Right cardiac atrium (tissue), 5 donors: ENCODE results near the gene NCAN. TPM values are rescaled to one million over a fixed set of nuclear protein-coding genes. Genes with fewer than 3 reads are reported as not detected.
"Not testable (repeated sequence)": the region's sequence is repeated elsewhere in the genome, so short reads cannot be mapped to it uniquely, and the experiment has no call there.

Experiments
- ATAC-seq, 2 donors: fragments of 200-7000 bp; cut with Tn5 transposase; one replicate each; pipeline versions ENCODE4 v1.8.0 to v1.9.1; 2020; ENCODE audit warnings: moderate library complexity in 2 of 2, mild to moderate bottlenecking in 1 of 2
- DNase-seq, 3 donors: peaks; one replicate each; pipeline ENCODE4 v3.0.0-alpha.2; 2020
- H3K27ac ChIP-seq: one replicate; pipeline ENCODE4 v1.5.1; 2013; ENCODE audit warnings: mild to moderate bottlenecking, low read length, control low read depth, moderate library complexity
- H3K27me3 ChIP-seq: one replicate; pipeline ENCODE4 v1.6.1; 2013; ENCODE audit not compliant: control insufficient read depth, insufficient read depth
- H3K4me1 ChIP-seq: one replicate; pipeline ENCODE4 v1.6.1; 2013; ENCODE audit warnings: low read length; ENCODE audit not compliant: control insufficient read depth, insufficient read depth
- H3K4me3 ChIP-seq: one replicate; pipeline ENCODE4 v1.5.1; 2013; ENCODE audit warnings: low read length, control low read depth
- H3K9me3 ChIP-seq: one replicate; pipeline ENCODE4 v1.6.1; 2013; ENCODE audit warnings: low read length; ENCODE audit not compliant: control insufficient read depth
- WGBS: extraction: QIAGEN DNeasy Blood & Tissue Kit; methylation state at CpG from one replicate; pipeline ENCODE4 v1.1.7; 2013; 5-methylcytosine and 5-hydroxymethylcytosine counted together
- intact Hi-C, 4 donors: fragments of 100-400 bp; cut with DNase I; formaldehyde crosslinking; loops; one replicate each; pipeline versions ENCODE4 v1.11.0 to v1.14.0; 2022 to 2023
- polyA plus RNA-seq: library from polyadenylated mRNA; stranded (reverse); fragments of 200-250 nt; gene quantifications from one replicate; pipeline ENCODE4 v1.2.3, GENCODE V29; 2013
- total RNA-seq, 4 donors: library from RNA; stranded (reverse); fragmentation: NEBNext Ultra II Directional; extraction: Animal tissue kit (Norgen Biotek cat#: 25700); gene quantifications; one replicate each; pipeline ENCODE4 v1.2.1, GENCODE V29; 2021
- donor health status: healthy with polysubstance abuse.
- donor health status: DM: no; HTN: yes; CAD: no.
- donor health status: DM: no; HTN: no; CAD: no.
- donor health status: DM: no; HTN: yes; CAD: no; lungs with severe emphysema.
- donor health status: DM: yes; HTN: yes; CAD: no.

The NCAN gene
- total and polyA plus RNA-seq, 5 donors, result not detected

DNA sequence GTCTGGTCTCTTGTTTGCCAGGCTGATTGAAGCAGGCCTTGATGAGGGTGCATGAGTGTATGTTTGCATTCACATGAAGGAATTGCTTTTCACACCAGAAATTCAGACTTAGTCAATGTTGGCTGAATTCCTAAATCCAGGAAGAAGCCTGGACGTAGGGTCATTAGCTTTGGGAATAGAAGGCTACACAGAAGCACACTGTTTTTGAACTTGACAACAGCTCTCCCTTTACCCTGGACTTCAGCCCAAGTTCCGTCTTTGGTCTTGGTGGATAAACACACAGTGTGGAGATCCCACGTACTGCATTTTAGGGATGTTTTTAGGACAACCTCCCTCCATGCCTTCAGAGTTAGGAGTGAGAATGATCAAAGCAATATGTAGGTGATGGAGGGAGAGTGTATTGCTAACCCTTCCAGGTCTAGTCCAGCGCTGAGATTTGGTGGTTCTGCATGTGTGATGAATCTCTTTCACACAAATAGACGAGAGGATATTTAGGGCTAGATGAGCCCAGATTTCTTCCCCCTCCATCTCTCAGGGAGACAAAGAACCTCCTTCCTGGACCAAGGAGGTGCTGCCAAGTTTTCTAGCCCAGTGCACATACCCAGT is 38.5 kb downstream of the NCAN start:
- no peak overlapping the region for H3K4me3 ChIP-seq
- DNase-seq, result no peak
- intact Hi-C loops, result no loop called here
- no peak for ATAC-seq
- no peaks in the 10 kb centered on the region for H3K4me1 ChIP-seq
- WGBS, result 39% methylated on average over 5 of the region's 5 CpGs
- no peaks in the 10 kb centered on the region for H3K9me3 ChIP-seq
- no peak overlapping the region for H3K27ac ChIP-seq
- H3K27me3 ChIP-seq, result no peaks in the 10 kb centered on the region

DNA sequence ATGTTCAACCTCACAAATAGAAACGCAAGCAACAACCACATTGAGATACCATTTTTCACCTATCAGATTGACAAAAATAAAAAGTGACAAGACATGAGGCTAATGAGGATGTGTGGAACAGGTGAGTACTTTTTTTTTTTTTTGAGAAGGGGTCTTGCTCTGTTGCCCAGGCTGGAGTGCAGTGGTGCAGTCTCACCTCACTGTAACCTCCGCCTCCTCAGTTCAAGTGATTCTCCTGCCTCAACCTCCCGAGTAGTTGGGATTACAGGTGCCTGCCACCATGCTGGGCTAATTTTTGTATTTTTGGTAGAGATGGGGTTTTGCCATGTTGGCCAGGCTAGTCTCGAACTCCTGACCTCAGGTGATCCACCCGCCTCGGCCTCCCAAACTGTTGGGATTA is 41.7 kb downstream of the NCAN start:
- 89% methylated on average over 6 of the region's 6 CpGs for WGBS
- DNase-seq, H3K4me1 ChIP-seq, intact Hi-C loops, ATAC-seq, H3K27ac ChIP-seq, H3K9me3 ChIP-seq, H3K27me3 ChIP-seq, H3K4me3 ChIP-seq: not testable (repeated sequence)

DNA sequence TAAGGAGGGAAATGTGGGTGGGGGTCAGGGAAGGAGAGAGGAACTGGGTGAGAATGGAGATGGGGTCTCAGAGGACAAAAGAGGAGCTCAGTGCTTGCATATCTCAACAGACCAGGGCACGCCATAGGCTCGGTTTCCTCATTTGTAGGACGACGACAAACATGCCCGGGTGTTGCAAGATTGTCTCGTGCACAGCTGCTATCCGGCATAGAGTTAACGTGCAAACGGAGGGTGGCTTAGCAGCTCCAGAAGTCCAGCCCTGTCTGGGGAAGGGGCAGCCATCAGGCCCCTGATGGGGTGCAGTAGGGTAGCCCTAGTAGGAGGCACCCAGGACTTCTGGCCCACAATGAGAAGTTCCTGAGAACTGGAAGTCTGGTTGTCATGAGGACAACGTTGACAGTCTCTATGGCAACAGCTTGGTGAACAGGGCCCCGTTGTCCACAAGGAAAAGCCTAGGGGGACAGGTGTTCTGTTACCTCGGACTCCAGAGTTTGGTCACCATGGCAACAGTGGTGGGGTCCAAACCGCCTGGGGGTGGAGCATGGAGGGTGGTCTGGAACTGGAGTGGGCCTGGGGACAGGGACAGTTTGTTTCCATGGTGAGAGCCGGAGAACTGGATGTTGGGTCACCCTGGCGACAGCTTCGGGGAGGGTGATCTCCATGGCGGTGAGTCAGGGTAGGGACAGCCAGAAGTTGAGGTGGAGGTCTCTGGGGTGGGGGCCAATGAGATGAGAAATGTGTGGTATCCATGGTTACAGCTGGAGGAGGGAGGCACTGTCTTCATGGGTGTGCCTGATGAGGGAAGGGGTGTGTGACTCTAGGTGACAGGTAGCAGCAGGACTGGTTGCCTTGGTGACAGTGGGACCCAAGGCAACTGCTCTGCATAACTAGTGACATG is 44.6 kb downstream of the NCAN start:
- Histone ChIP-seq H3K4me1 (no peaks in the 10 kb centered on the region), H3K9me3 (no peaks in the 10 kb centered on the region), H3K27ac (no peak overlapping the region), H3K4me3 (no peak overlapping the region), H3K27me3 (no peaks in the 10 kb centered on the region)
- no peak for DNase-seq
- ATAC-seq, result no peak
- intact Hi-C loops, result no loop called here
- 53% methylated on average over 17 of the region's 17 CpGs for WGBS

DNA sequence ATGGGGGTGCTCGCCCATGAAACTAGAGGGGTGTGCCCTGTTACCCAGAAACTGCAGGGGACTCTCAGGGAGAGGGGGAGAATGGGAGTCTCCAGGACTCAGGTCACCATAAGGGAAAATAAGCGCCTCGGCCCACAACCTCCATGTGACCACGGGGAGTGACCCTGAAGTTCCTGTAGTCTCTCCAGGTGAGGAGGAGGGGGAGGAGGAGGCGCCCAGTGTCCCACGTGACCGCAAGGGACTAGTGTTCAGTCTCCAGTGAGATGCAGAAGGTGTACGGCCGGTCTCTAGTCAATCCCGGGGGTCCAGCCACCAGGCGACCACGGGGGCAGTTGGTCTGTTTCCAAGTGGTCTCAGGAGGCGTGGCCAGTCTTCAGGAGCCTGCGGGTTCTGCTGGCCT is 45.4 kb downstream of the NCAN start:
- ATAC-seq (no peak), DNase-seq (no peak)
- 70% methylated on average over 14 of the region's 14 CpGs for WGBS
- Histone ChIP-seq H3K9me3 (no peaks in the 10 kb centered on the region), H3K4me3 (no peak overlapping the region), H3K27me3 (no peaks in the 10 kb centered on the region), H3K27ac (no peak overlapping the region), H3K4me1 (no peaks in the 10 kb centered on the region)
- intact Hi-C loops, result no loop called here

DNA sequence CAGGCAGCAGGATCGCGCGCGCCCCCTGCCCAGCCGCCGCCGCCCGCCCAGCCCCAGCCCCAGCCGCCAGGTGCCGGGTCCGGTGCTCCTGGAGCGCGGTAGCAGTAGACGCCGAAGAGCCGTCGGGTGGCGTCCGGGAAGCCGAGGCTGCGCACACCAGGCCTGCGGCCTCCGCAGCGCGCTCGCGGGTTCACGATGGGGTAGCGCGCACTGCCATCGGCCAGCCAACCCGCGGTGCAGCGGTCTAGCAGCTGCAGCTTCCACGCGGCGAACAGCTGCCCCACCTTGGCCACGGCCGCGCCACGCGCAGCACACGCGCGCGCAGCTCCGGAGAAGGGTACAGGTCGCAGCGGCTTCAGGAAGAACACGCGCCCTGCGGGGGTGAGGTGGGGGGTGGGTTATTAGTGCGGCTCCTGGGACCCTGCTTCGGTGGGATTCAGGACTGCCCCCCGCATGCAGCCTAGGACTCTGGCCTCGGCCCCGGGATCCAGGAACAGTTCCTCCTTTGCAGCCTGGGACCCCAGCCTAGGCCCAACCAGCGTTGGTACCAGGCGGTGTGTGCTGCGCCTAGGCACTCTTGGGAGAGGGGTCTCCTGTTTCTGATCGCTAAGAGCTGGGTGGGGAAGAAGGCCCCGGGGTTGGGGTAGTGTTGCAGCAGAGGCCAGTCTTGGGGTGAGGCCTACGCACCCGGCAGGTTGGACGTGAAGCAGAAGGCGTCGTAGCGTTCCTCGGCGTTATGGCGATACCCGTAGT is 46.3 kb downstream of the NCAN start:
- Histone ChIP-seq H3K27ac (no peak overlapping the region), H3K27me3 (no peaks in the 10 kb centered on the region), H3K4me1 (no peaks in the 10 kb centered on the region), H3K4me3 (no peak overlapping the region), H3K9me3 (no peaks in the 10 kb centered on the region)
- intact Hi-C loops, result no loop called here
- DNase-seq (no peak), ATAC-seq (peak in 1 of 2 donors; percentile 17)
- 73% methylated on average over 72 of the region's 72 CpGs for WGBS

DNA sequence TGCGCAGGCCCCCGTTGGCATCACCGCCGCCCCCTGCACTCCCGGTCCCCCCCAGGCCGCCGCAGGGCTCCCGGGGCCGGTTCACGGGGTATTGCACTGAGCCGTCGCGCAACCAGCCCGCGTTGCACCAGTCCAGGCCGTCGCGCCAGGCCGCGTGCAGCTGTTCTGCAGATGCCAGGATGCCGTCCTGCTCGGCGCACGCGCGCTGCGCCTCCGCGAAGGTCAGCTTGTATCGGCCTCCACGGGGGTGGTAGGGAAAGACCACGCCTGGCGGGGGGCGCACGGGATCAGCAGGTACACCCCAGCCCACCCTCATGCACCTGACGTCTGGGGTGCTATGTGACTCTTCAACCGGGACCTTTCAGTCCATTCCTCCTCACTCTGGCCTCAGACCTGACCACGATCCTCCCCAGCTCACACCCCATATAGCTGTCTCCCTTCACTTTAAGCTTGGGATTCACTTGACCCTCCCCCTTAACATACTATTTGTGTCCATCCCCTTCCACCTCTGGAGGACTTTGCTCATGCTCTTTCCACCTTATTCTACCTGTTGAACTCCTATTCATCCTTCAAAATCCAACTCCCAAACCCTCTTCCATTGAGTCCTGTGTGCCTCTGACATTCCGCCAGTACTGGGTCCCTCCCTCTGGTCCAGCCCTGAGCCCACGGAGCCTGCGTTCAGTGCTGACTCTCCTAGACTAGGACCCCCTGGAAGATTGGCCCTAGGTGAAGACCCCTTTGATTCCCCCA is 47.0 kb downstream of the NCAN start:
- WGBS, result 91% methylated on average over 41 of the region's 41 CpGs
- Histone ChIP-seq H3K4me1 (no peaks in the 10 kb centered on the region), H3K9me3 (no peaks in the 10 kb centered on the region), H3K27ac (no peak overlapping the region), H3K4me3 (no peak overlapping the region), H3K27me3 (no peaks in the 10 kb centered on the region)
- peak in 1 of 2 donors; percentile 32 for ATAC-seq
- intact Hi-C loops, result no loop called here
- no peak for DNase-seq

DNA sequence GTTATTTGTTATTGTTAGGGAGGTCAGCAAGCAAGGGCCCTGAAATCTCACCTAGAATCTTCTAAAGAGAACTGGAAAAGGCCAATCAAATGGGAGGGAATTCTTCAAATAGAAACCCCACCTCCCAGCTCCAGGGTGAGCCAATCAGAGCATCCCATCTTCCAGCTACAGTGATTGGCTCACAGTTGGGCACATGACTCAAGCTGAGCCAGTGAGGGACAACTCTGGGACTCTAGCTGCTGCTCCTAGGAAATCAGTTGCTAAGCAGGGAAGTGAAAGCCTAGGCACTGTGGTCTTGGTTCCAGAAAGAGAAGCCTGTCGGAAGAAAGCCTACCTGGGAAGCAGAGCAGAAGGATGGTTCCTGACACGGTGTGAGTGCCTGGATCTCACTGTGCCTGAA is 48.0 kb downstream of the NCAN start:
- no peak for ATAC-seq
- Histone ChIP-seq H3K27me3 (no peaks in the 10 kb centered on the region), H3K4me1 (no peaks in the 10 kb centered on the region), H3K27ac (no peak overlapping the region), H3K4me3 (no peak overlapping the region), H3K9me3 (no peaks in the 10 kb centered on the region)
- no peak for DNase-seq
- intact Hi-C loops, result no loop called here
- 91% methylated on average over 2 of the region's 2 CpGs for WGBS

DNA sequence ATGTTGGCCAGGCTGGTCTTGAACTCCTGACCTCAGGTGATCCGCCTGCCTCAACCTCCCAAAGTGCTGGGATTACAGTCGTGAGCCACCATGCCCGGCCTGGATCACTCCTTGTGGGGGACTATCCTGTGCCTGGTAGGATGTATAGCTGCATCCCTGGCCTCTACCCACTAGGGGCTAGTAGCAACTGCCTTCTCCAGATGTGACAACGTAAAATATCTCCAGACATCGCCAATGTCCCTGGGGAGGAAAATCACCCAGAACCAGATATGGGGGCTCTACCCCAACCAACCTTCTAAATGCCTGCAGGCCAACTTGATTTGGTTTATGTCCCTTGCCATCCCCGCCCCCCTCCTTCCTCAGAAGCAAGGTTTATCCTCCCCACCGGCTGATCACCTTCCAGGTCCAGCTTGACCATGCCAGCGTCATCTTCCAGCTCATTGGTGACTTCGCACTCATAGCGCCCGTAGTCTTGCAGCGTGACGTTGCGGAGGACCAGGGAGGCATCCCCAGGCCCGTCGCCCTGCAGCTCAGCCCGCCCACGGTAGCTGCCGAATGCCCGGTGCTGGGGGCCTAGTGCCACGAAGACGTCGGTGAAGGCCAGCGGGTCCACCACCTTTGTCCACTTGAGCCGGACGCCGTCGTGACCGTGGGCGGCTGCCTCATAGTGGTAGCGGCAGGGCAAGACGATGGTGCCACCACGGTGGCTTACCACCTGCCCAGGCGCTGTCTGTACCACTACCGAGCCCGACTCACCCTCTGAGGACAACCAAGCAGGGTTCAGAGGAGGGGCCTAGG is 48.9 kb downstream of the NCAN start:
- Histone ChIP-seq H3K27me3 (no peaks in the 10 kb centered on the region), H3K9me3 (no peaks in the 10 kb centered on the region), H3K4me1 (no peaks in the 10 kb centered on the region), H3K4me3 (no peak overlapping the region), H3K27ac (no peak overlapping the region)
- WGBS, result 48% methylated on average over 36 of the region's 36 CpGs
- intact Hi-C loops, result no loop called here
- DNase-seq (no peak), ATAC-seq (no peak)

DNA sequence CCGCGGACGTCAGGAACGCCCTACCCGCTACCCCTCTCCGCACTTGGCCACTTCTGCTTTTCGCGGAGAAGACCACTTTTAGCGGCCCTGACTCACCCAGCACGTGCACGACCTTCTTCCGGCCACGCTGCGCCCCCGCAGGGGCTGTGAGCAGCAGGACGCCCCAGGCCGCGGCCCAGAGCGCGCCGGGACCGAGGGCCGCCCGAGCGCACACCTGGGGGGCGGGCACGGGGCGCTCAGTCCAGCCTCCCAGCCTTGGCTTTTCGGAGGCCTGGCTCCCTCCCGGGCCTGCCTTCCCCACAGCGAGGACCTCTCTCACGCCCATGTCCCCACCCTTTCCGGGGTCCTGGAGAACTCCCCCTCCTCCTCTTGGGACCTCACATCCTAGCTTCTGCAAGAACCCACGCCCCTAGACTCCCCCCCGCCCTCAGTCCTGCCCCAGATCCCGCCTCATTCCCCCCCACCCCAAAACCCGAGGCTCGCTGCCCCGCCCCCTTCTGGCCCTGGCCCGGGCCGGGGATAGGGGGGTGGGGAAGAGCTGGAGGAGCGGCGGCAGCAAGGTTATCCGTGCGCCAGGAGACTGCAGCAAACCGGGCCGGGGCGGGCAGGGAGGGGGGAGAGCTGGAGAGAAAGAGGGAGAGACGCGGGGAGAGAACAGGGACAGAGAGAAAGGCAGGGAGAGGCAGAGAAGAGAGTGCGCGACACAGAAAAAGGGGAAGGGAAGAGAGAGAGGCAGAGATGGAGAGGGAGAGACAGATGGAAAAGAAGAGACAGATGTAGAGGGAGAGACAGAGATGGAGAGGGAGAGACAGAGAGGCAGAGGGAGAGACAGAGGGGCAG is 49.8 kb downstream of the NCAN start:
- H3K27me3 ChIP-seq, result no peaks in the 10 kb centered on the region
- peak overlapping the region; percentile 8 for H3K4me3 ChIP-seq
- H3K27ac ChIP-seq, result no peak overlapping the region
- 2% methylated on average over 52 of the region's 52 CpGs for WGBS
- H3K4me1 ChIP-seq, result no peaks in the 10 kb centered on the region
- no peaks in the 10 kb centered on the region for H3K9me3 ChIP-seq
- no peak for DNase-seq
- intact Hi-C loops, result no loop called here
- no peak for ATAC-seq
